SK-N-SH (cell line): ENCODE results near the gene ENOX1. TPM values are rescaled to one million over a fixed set of nuclear protein-coding genes. Genes with fewer than 3 reads are reported as not detected.

ENCODE experiments used
- CTCF ChIA-PET: fragments of 300-600, 350-600 bp; formaldehyde crosslinking; extraction: SDS; loops from one replicate; lab custom pipeline; 2021; lab: Yijun Ruan, JAX
- POLR2A ChIA-PET: fragments of 350-600 bp; sonication (Branson Sonifier 250); formaldehyde crosslinking; extraction: SDS; loops from one replicate; lab custom pipeline; 2020; ENCODE audit warnings: antibody characterized with exemption, inconsistent platforms; lab: Yijun Ruan, JAX
- DNase-seq: peaks from one replicate; pipeline ENCODE4 v3.0.0; 2012
- H2AFZ ChIP-seq: fragments of 200-600 bp; sonication (generic); 2 replicates; pipeline ENCODE4 v1.8.1; 2016; ENCODE audit warnings: antibody characterized with exemption, mild to moderate bottlenecking, low read depth
- H3F3A ChIP-seq: fragments of 200-600 bp; sonication (generic); replicated peaks from 2 replicates; pipeline ENCODE3; 2016; ENCODE audit warnings: antibody characterized with exemption, mild to moderate bottlenecking; ENCODE audit not compliant: insufficient read depth
- H3K27ac ChIP-seq, 2 experiments: fragments of 200-500 bp in 1 of 2; fragments of 200-600 bp in 1 of 2; sonication (Bioruptor generic) in 1 of 2; sonication (generic), shearing (Covaris generic) in 1 of 2; 2 replicates each; pipeline versions ENCODE4 v1.5.1 to v1.6.1; 2014 to 2016; ENCODE audit warnings: low read depth in 2 of 2, inconsistent platforms in 1 of 2, low read length in 1 of 2, mild to moderate bottlenecking in 1 of 2, mixed read lengths in 1 of 2
- H3K27me3 ChIP-seq: fragments of 200-600 bp; sonication (generic), shearing (Covaris generic); 2 replicates; pipeline ENCODE4 v1.6.1; 2016; ENCODE audit warnings: mixed run types; ENCODE audit not compliant: insufficient read depth
- H3K36me3 ChIP-seq, 2 experiments: fragments of 200-500 bp in 1 of 2; fragments of 200-600 bp in 1 of 2; sonication (Bioruptor generic) in 1 of 2; sonication (generic) in 1 of 2; replicated peaks in 1 of 2; 2 replicates each; pipeline versions ENCODE3 to v1.5.1; 2014 to 2016; ENCODE audit warnings: low read length in 1 of 2, mild to moderate bottlenecking in 1 of 2; ENCODE audit not compliant: insufficient read depth in 2 of 2, control insufficient read depth in 1 of 2
- H3K4me1 ChIP-seq, 2 experiments: fragments of 200-500 bp in 1 of 2; fragments of 200-600 bp in 1 of 2; sonication (Bioruptor generic) in 1 of 2; sonication (generic), shearing (Covaris generic) in 1 of 2; 2 replicates each; pipeline versions ENCODE4 v1.5.1 to v1.6.1; 2014 to 2016; ENCODE audit warnings: low read depth in 1 of 2, low read length in 1 of 2, mixed run types in 1 of 2; ENCODE audit not compliant: insufficient read depth in 2 of 2, control insufficient read depth in 1 of 2
- H3K4me2 ChIP-seq: fragments of 200-600 bp; sonication (generic), shearing (Covaris generic); 2 replicates; pipeline ENCODE4 v1.6.1; 2017; ENCODE audit warnings: mixed run types
- H3K4me3 ChIP-seq, 2 experiments: fragments of 200-500 bp in 1 of 2; fragments of 200-600 bp in 1 of 2; sonication (Bioruptor generic) in 1 of 2; sonication (generic), shearing (Covaris generic) in 1 of 2; 2 replicates each; pipeline versions ENCODE4 v1.5.1 to v1.8.1; 2014 to 2016; ENCODE audit warnings: low read depth in 2 of 2, inconsistent platforms in 1 of 2, low read length in 1 of 2, mild to moderate bottlenecking in 1 of 2, mixed read lengths in 1 of 2, moderate library complexity in 1 of 2
- H3K79me2 ChIP-seq: fragments of 200-600 bp; sonication (generic); 2 replicates; pipeline ENCODE4 v1.8.1; 2017; ENCODE audit warnings: mild to moderate bottlenecking; ENCODE audit not compliant: insufficient read depth
- H3K9ac ChIP-seq: fragments of 200-600 bp; sonication (generic); 2 replicates; pipeline ENCODE4 v1.6.1; 2017; ENCODE audit warnings: mixed run types
- H3K9me2 ChIP-seq: fragments of 200-600 bp; sonication (generic); 2 replicates; pipeline ENCODE4 v1.6.1; 2017; ENCODE audit warnings: mixed run types
- H3K9me3 ChIP-seq: fragments of 200-600 bp; sonication (generic); 2 replicates; pipeline ENCODE4 v1.6.1; 2017; ENCODE audit warnings: mixed run types, mild to moderate bottlenecking, moderate library complexity
- H4K20me1 ChIP-seq: fragments of 200-600 bp; sonication (generic); 2 replicates; pipeline ENCODE4 v1.6.1; 2017; ENCODE audit warnings: mild to moderate bottlenecking, mixed run types; ENCODE audit not compliant: insufficient read depth
- ELF1 ChIP-seq: IDR thresholded peaks from 2 replicates; pipeline ENCODE4 v1.4.0; 2012
- EZH2phosphoT487 ChIP-seq: fragments of 200-600 bp; sonication (generic); IDR thresholded peaks from 2 replicates; pipeline ENCODE4 v1.6.1; 2017; ENCODE audit warnings: low read depth, mixed run types, mild to moderate bottlenecking, antibody characterized with exemption, moderate library complexity, borderline replicate concordance
- FOXJ3 ChIP-seq: sonication (generic); formaldehyde crosslinking; IDR thresholded peaks from 2 replicates; pipeline ENCODE4 v1.5.1; 2020; ENCODE audit warnings: mild to moderate bottlenecking, missing genetic modification reagents
- GATA2 ChIP-seq: sonication (generic); formaldehyde crosslinking; IDR thresholded peaks from 2 replicates; pipeline ENCODE4 v1.5.0; 2020; ENCODE audit warnings: mild to moderate bottlenecking, missing genetic modification reagents
- MEF2A ChIP-seq: IDR thresholded peaks from 2 replicates; pipeline ENCODE4 v1.4.0; 2012; ENCODE audit warnings: low read depth, borderline replicate concordance
- NRF1 ChIP-seq: IDR thresholded peaks from 2 replicates; pipeline ENCODE4 v1.6.1; 2012; ENCODE audit warnings: low read depth, mild to moderate bottlenecking, low read length
- SMC3 ChIP-seq: IDR thresholded peaks from 2 replicates; pipeline ENCODE4 v1.6.1; 2012; ENCODE audit warnings: low read depth, low read length, improper control_type of control experiment
- TAF1 ChIP-seq: IDR thresholded peaks from 2 replicates; pipeline ENCODE4 v1.6.1; 2012; ENCODE audit warnings: low read depth, mild to moderate bottlenecking, low read length, moderate library complexity, borderline replicate concordance
- TCF12 ChIP-seq: IDR thresholded peaks from 2 replicates; pipeline ENCODE4 v1.4.0; 2012
- TEAD4 ChIP-seq: IDR thresholded peaks from 2 replicates; pipeline ENCODE4 v1.4.0; 2012; ENCODE audit warnings: mild to moderate bottlenecking, borderline replicate concordance; ENCODE audit not compliant: insufficient read depth
- WGBS: methylation state at CpG from one replicate; pipeline ENCODE4 v1.1.6; 2017; ENCODE audit warnings: low lambda C conversion rate; 5-methylcytosine and 5-hydroxymethylcytosine counted together
- polyA plus RNA-seq, 3 experiments: library from polyadenylated mRNA; depleted of rRNA; stranded (reverse); fragments of >200 nt; gene quantifications; 2 replicates each; pipeline ENCODE4 v1.2.3, GENCODE V29; 2012
- TF ChIP-seq, protein P1 (sequence below): IDR thresholded peaks from 2 replicates; pipeline ENCODE4 v1.6.1; 2012; ENCODE audit warnings: mild to moderate bottlenecking, low read depth, low read length, moderate library complexity
- TF ChIP-seq, protein P2 (sequence below): IDR thresholded peaks from 2 replicates; pipeline ENCODE4; 2012
- TF ChIP-seq, protein P3 (sequence below): fragments of 200-600 bp; sonication (generic); IDR thresholded peaks from 2 replicates; pipeline ENCODE4 v1.6.1; 2017; ENCODE audit warnings: antibody characterized with exemption, mild to moderate bottlenecking, moderate library complexity
- TF ChIP-seq, protein P4 (sequence below): fragments of 150-350 bp; IDR thresholded peaks from 2 replicates; pipeline ENCODE4 v1.6.1; 2016; ENCODE audit warnings: mild to moderate bottlenecking, low read depth, low read length

ENOX1 gene
- polyA plus RNA-seq, 1 of the 3 experiments (the other 2 are of a cell fraction): 5.8 TPM

DNA sequence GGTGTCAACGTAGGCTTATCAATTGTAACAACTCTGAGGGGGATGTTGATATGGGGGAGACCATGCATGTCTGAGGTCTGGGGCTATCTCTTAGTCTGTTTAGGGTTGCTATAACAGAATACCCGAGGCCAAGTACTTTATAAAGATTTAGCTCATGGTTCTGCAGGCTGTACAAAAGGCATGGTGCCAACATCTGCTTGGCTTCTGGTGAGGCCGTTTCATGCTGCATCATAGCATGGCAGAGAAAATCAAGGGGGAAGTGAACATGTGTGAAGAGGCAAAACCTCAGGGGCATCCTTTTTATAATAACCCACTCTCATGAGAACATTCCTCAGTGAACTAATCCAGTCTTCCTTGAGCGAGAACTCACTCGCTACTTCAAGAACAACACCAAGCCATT, 353.8 kb downstream of the ENOX1 start (continued):
- TF ChIP-seq, protein P1, sequence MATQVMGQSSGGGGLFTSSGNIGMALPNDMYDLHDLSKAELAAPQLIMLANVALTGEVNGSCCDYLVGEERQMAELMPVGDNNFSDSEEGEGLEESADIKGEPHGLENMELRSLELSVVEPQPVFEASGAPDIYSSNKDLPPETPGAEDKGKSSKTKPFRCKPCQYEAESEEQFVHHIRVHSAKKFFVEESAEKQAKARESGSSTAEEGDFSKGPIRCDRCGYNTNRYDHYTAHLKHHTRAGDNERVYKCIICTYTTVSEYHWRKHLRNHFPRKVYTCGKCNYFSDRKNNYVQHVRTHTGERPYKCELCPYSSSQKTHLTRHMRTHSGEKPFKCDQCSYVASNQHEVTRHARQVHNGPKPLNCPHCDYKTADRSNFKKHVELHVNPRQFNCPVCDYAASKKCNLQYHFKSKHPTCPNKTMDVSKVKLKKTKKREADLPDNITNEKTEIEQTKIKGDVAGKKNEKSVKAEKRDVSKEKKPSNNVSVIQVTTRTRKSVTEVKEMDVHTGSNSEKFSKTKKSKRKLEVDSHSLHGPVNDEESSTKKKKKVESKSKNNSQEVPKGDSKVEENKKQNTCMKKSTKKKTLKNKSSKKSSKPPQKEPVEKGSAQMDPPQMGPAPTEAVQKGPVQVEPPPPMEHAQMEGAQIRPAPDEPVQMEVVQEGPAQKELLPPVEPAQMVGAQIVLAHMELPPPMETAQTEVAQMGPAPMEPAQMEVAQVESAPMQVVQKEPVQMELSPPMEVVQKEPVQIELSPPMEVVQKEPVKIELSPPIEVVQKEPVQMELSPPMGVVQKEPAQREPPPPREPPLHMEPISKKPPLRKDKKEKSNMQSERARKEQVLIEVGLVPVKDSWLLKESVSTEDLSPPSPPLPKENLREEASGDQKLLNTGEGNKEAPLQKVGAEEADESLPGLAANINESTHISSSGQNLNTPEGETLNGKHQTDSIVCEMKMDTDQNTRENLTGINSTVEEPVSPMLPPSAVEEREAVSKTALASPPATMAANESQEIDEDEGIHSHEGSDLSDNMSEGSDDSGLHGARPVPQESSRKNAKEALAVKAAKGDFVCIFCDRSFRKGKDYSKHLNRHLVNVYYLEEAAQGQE: no peak
- TF ChIP-seq SMC3: no peak
- TF ChIP-seq, protein P2, sequence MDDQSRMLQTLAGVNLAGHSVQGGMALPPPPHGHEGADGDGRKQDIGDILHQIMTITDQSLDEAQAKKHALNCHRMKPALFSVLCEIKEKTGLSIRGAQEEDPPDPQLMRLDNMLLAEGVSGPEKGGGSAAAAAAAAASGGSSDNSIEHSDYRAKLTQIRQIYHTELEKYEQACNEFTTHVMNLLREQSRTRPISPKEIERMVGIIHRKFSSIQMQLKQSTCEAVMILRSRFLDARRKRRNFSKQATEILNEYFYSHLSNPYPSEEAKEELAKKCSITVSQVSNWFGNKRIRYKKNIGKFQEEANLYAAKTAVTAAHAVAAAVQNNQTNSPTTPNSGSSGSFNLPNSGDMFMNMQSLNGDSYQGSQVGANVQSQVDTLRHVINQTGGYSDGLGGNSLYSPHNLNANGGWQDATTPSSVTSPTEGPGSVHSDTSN: no peak

DNA sequence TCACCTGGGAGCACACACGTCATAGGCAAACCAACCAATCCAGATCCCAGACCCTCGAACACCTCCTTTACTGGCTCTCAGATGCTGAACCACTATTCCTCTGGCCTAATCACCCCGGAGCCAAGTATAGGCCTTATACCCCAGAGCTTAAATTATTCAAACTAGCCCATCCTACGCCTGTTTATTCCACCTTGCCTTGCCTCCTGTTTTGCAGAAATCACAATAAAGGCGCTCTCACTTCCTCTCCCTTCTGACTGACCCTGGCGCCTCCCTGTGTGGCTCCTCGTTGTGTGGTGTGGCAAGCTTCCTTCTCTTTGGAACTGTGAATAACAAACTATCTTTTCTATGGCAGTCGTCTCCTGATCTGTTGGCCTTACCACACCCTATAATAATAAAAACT, 354.9 kb downstream of the ENOX1 start:
- 91% methylated on average over 8 of the region's 8 CpGs for WGBS
- Histone ChIP-seq H3K4me2 (no peak overlapping the region), H3K27me3 (no peaks in the 10 kb centered on the region), H4K20me1 (no peaks in the 10 kb centered on the region), H3K4me1 (no peaks in the 10 kb centered on the region), H3K9me3 (no peaks in the 10 kb centered on the region), H3K9me2 (no peaks in the 10 kb centered on the region), H3K27ac (no peak overlapping the region), H2AFZ (no peak overlapping the region), H3K79me2 (no peaks in the 10 kb centered on the region), H3F3A (no peaks in the 10 kb centered on the region)
- POLR2A ChIA-PET: no interaction called here
- no peak for TF ChIP-seq TCF12
- TF ChIP-seq ELF1: no peak
- no peak for TF ChIP-seq TAF1
- TF ChIP-seq NRF1: no peak
- TF ChIP-seq, all 33 proteins: peak for 0
- H3K9ac ChIP-seq: no peak overlapping the region
- H3K4me3 ChIP-seq: no peak overlapping the region
- no peak for DNase-seq
- CTCF ChIA-PET: interaction anchor here (0.6 kb wide), 1 partner anchor 21 kb away, joined by 3 read pairs; no protein-coding TSS in a partner anchor
- no peaks in the 10 kb centered on the region for H3K36me3 ChIP-seq

DNA sequence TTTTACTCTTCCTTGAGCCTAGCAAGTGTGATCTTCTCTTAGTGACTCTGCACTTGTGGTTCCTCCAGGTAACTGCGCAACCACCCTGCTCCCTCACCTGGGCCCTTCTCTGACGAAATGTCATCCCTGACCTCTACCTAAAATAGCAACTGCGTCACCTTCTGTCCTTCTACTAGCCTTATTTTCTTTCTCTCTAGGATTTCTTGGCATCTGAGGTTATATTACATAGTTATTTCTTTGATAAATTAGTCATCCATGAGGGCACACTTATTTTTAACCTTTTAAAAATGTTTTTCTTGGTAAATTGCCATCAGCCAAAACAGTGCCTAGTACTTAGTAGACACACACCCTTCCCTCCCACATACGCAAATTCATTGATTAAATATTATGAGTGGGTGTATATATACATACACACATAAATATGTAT, 355.5 kb downstream of the ENOX1 start:
- H3K9ac ChIP-seq: no peak overlapping the region
- no peak overlapping the region for H3K4me3 ChIP-seq
- H3K79me2 ChIP-seq: no peaks in the 10 kb centered on the region
- CTCF ChIA-PET: interaction anchor here (0.8 to 1.7 kb wide), 2 partner anchors 12 to 15 kb away, joined by 3 to 5 read pairs; no protein-coding TSS in a partner anchor
- no peaks in the 10 kb centered on the region for H4K20me1 ChIP-seq
- no peaks in the 10 kb centered on the region for H3K4me1 ChIP-seq
- H3F3A ChIP-seq: no peaks in the 10 kb centered on the region
- DNase-seq: no peak
- no peaks in the 10 kb centered on the region for H3K9me3 ChIP-seq
- H3K27me3 ChIP-seq: no peaks in the 10 kb centered on the region
- H3K9me2 ChIP-seq: no peaks in the 10 kb centered on the region
- H3K4me2 ChIP-seq: no peak overlapping the region
- no peaks in the 10 kb centered on the region for H3K36me3 ChIP-seq
- WGBS: 82% methylated on average over 4 of the region's 4 CpGs
- H2AFZ ChIP-seq: no peak overlapping the region
- H3K27ac ChIP-seq: no peak overlapping the region
- POLR2A ChIA-PET: no interaction called here
- TF ChIP-seq GATA2 (CRISPR knock-in tag): no peak
- no peak for TF ChIP-seq ELF1
- no peak for TF ChIP-seq EZH2phosphoT487
- TF ChIP-seq TEAD4: no peak
- TF ChIP-seq, protein P3, sequence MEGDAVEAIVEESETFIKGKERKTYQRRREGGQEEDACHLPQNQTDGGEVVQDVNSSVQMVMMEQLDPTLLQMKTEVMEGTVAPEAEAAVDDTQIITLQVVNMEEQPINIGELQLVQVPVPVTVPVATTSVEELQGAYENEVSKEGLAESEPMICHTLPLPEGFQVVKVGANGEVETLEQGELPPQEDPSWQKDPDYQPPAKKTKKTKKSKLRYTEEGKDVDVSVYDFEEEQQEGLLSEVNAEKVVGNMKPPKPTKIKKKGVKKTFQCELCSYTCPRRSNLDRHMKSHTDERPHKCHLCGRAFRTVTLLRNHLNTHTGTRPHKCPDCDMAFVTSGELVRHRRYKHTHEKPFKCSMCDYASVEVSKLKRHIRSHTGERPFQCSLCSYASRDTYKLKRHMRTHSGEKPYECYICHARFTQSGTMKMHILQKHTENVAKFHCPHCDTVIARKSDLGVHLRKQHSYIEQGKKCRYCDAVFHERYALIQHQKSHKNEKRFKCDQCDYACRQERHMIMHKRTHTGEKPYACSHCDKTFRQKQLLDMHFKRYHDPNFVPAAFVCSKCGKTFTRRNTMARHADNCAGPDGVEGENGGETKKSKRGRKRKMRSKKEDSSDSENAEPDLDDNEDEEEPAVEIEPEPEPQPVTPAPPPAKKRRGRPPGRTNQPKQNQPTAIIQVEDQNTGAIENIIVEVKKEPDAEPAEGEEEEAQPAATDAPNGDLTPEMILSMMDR: no peak
- no peak for TF ChIP-seq FOXJ3 (CRISPR knock-in tag)
- TF ChIP-seq MEF2A: peak; percentile 49
- TF ChIP-seq, protein P4, sequence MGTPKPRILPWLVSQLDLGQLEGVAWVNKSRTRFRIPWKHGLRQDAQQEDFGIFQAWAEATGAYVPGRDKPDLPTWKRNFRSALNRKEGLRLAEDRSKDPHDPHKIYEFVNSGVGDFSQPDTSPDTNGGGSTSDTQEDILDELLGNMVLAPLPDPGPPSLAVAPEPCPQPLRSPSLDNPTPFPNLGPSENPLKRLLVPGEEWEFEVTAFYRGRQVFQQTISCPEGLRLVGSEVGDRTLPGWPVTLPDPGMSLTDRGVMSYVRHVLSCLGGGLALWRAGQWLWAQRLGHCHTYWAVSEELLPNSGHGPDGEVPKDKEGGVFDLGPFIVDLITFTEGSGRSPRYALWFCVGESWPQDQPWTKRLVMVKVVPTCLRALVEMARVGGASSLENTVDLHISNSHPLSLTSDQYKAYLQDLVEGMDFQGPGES: no peak
- TF ChIP-seq, protein P1: no peak
